MCF 10A (cell line): ENCODE results near the gene TFF3. TPM values are rescaled to one million over a fixed set of nuclear protein-coding genes. Genes with fewer than 3 reads are reported as not detected.

Experiments
- BruUV-seq: library from RNA; stranded (reverse); fragments of 400-500 nt; replicated peaks from 2 replicates; lab custom pipeline; 2021; lab: Mats Ljungman, UMichigan
- CTCF ChIA-PET: fragments of 300-600 bp; sonication (Branson Sonifier 250); formaldehyde crosslinking; extraction: SDS; loops from one replicate; lab custom pipeline; 2021; ENCODE audit warnings: antibody characterized with exemption, inconsistent platforms; lab: Yijun Ruan, JAX
- POLR2A ChIA-PET: fragments of 300-600, 350-650 bp; sonication (Branson Sonifier 250); formaldehyde crosslinking; extraction: SDS; loops from one replicate; lab custom pipeline; 2020; ENCODE audit warnings: antibody characterized with exemption, inconsistent platforms; lab: Yijun Ruan, JAX
- DNase-seq: peaks from one replicate; pipeline ENCODE4 v3.0.0-alpha.2; 2018; ENCODE audit not compliant: unreplicated experiment
- H3K27ac Mint-ChIP-seq: one replicate; pipeline ENCODE4 v1.8.0; 2022; ENCODE audit warnings: mild to moderate bottlenecking, low read depth, mixed read lengths; ENCODE audit not compliant: unreplicated experiment
- H3K27me3 Mint-ChIP-seq: one replicate; pipeline ENCODE4 v1.8.0; 2022; ENCODE audit warnings: mixed read lengths; ENCODE audit not compliant: insufficient read depth, unreplicated experiment
- H3K36me3 Mint-ChIP-seq: one replicate; pipeline ENCODE4 v1.8.0; 2022; ENCODE audit warnings: mild to moderate bottlenecking, moderate library complexity, mixed read lengths; ENCODE audit not compliant: insufficient read depth, unreplicated experiment
- H3K4me1 Mint-ChIP-seq: one replicate; pipeline ENCODE4 v1.8.0; 2022; ENCODE audit warnings: mixed read lengths; ENCODE audit not compliant: insufficient read depth, unreplicated experiment
- H3K4me3 Mint-ChIP-seq: one replicate; pipeline ENCODE4 v1.8.0; 2022; ENCODE audit warnings: mild to moderate bottlenecking, moderate library complexity, mixed read lengths; ENCODE audit not compliant: unreplicated experiment
- H3K9me3 Mint-ChIP-seq: one replicate; pipeline ENCODE4 v1.8.0; 2022; ENCODE audit warnings: mixed read lengths; ENCODE audit not compliant: unreplicated experiment
- intact Hi-C: fragments of 100-400 bp; cut with micrococcal nuclease; formaldehyde crosslinking; loops from 2 replicates; pipeline ENCODE4 v1.14.1; 2022
- total RNA-seq: library from RNA; stranded (reverse); gene quantifications from 2 replicates; pipeline ENCODE4 v1.2.3, GENCODE V29; 2022
- TF ChIP-seq, protein P1 (sequence below): fragments of 200-600 bp; IDR thresholded peaks from one replicate; pipeline ENCODE4 v1.8.0; 2022; ENCODE audit warnings: antibody characterized with exemption, mild to moderate bottlenecking; ENCODE audit not compliant: unreplicated experiment

The TFF3 gene
- total RNA-seq, 1 experiment from 2014 or later = not detected

DNA sequence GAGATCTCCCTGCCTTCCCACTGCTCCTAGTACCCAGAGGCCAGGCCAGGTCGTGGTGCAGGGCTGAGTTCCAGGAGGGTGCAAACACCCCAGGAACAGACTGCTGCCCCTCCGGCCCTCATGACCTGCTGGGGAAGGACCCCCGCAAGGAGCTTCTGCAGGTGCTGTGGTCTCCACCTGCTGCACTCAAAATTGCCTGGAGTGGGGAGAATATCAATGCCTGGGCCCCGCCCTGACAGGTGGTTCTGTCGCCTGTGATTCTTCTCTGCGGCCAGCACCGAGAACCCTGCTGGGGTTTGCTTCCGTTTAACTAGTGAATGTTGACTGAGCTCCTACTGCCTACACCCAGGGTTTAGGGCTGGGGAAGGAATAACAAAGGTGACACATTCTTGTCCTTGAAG lies 2.1 kb upstream of the TFF3 start:
- Mint-ChIP-seq H3K36me3 (no peaks in the 10 kb centered on the region), H3K27me3 (peaks cover 22% of the 10 kb centered on the region), H3K27ac (no peak overlapping the region), H3K4me1 (no peaks in the 10 kb centered on the region), H3K9me3 (no peaks in the 10 kb centered on the region), H3K4me3 (no peak overlapping the region)
- intact Hi-C loops = no loop called here
- ChIA-PET POLR2A (interaction anchor here (0.7 kb wide), 2 partner anchors 14 to 68 kb away, joined by 3 read pairs; no protein-coding TSS in a partner anchor), CTCF (interaction anchor here (0.7 to 1.0 kb wide), 3 partner anchors 9 to 172 kb away, joined by 3 to 4 read pairs (median 3); no protein-coding TSS in a partner anchor)
- BruUV-seq = no TSS peak
- TF ChIP-seq, protein P1, sequence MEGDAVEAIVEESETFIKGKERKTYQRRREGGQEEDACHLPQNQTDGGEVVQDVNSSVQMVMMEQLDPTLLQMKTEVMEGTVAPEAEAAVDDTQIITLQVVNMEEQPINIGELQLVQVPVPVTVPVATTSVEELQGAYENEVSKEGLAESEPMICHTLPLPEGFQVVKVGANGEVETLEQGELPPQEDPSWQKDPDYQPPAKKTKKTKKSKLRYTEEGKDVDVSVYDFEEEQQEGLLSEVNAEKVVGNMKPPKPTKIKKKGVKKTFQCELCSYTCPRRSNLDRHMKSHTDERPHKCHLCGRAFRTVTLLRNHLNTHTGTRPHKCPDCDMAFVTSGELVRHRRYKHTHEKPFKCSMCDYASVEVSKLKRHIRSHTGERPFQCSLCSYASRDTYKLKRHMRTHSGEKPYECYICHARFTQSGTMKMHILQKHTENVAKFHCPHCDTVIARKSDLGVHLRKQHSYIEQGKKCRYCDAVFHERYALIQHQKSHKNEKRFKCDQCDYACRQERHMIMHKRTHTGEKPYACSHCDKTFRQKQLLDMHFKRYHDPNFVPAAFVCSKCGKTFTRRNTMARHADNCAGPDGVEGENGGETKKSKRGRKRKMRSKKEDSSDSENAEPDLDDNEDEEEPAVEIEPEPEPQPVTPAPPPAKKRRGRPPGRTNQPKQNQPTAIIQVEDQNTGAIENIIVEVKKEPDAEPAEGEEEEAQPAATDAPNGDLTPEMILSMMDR = no peak
- DNase-seq = no peak

DNA sequence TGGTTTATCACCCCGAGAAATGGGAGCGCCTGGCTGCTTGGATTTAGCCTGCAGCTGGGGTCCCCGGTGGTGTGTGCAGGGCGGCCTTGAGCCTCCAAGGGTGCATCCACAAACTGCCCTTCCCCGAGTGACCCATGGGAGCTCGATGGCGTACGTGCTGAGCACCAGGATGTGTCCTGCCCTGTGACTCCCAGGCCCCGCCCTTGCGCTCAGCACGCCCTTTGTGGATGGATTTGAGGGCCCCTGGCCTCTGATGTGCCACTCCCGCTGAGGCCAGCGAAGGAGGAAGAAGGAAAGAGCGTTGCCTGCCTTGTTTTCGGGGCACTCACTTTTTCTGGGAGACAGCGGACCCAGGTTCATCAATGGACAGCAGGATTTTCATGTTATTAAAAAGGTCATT lies 1.7 kb upstream of the TFF3 start:
- Mint-ChIP-seq H3K9me3 (no peaks in the 10 kb centered on the region), H3K4me3 (no peak overlapping the region), H3K27ac (no peak overlapping the region), H3K4me1 (no peaks in the 10 kb centered on the region), H3K36me3 (no peaks in the 10 kb centered on the region), H3K27me3 (peaks cover 17% of the 10 kb centered on the region)
- BruUV-seq = no TSS peak
- intact Hi-C loops = no loop called here
- TF ChIP-seq, protein P1 = no peak
- POLR2A ChIA-PET = interaction anchor here (0.7 kb wide), 2 partner anchors 14 to 69 kb away, joined by 3 read pairs; no protein-coding TSS in a partner anchor
- no peak for DNase-seq
- CTCF ChIA-PET = interaction anchor here (1.0 kb wide), 2 partner anchors 24 to 172 kb away, joined by 3 to 4 read pairs; no protein-coding TSS in a partner anchor

DNA sequence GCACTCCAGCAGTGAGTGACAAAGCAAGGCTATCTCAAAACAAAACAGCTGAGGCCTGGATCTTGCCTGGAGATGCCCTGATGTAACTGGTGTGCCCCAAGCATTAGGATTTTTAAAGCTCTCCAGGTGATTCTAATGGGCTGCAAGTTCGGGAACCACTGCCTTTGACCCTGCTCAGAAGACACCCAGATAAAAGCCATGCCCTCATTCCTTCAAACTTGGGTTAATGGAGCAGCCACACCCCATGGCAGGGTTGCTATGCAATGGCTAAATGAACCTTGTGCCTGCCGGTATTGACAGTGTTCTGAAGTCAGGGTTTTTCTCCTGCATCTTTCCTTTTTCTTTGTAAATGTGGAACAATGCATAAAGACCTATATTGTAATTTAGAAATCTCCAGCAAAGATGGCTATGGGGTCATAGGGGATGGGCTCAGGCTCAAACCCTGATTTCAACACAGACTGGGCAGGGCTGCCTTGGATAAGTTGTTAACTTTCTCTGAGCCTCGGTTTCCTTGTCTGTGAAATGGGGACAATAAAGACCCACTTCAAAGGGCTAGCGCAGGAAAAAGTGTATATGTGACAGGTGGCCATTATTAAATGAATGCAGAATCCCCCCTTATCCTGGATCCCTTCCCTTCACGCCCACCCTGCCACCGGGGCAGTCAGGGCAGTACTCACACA lies 453 bp downstream of the TFF3 start:
- ChIA-PET CTCF (interaction anchor here (0.6 kb wide), 1 partner anchor 341 kb away, joined by 3 read pairs; no protein-coding TSS in a partner anchor), POLR2A (no interaction called here)
- no peak for DNase-seq
- no peak overlapping the region for H3K27ac Mint-ChIP-seq
- H3K9me3 Mint-ChIP-seq = no peaks in the 10 kb centered on the region
- intact Hi-C loops = no loop called here
- TF ChIP-seq, protein P1 = no peak
- no peaks in the 10 kb centered on the region for H3K36me3 Mint-ChIP-seq
- H3K4me1 Mint-ChIP-seq = no peaks in the 10 kb centered on the region
- BruUV-seq = no TSS peak
- no peak overlapping the region for H3K4me3 Mint-ChIP-seq
- H3K27me3 Mint-ChIP-seq = no peaks in the 10 kb centered on the region

DNA sequence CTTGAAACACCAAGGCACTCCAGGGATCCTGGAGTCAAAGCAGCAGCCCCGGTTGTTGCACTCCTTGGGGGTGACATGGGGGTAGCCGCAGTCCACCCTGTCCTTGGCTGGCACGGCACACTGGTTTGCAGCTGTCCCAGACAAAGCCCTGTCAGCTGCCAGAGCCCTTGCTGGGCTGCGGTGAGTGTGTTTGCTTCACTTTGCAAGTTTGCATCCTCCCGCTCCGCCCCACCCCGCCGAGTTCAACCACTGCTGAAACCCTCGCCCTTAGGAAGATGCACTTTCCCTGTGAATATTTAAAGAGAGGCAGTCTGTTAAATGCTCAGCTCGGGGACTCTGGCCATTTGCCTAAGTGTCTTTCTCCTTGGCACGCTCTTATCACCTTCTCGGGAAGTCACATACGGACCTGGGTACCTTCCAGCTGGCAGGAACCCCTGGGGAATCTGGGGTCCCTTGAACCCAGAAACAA lies 1.7 kb downstream of the TFF3 start:
- no TSS peak for BruUV-seq
- Mint-ChIP-seq H3K4me1 (no peaks in the 10 kb centered on the region), H3K4me3 (no peak overlapping the region), H3K36me3 (no peaks in the 10 kb centered on the region), H3K9me3 (no peaks in the 10 kb centered on the region), H3K27ac (no peak overlapping the region), H3K27me3 (no peaks in the 10 kb centered on the region)
- TF ChIP-seq, protein P1 = no peak
- intact Hi-C loops = no loop called here
- DNase-seq = no peak
- ChIA-PET CTCF (no interaction called here), POLR2A (interaction anchor here (0.6 kb wide), 1 partner anchor 79 kb away, joined by 4 read pairs; no protein-coding TSS in a partner anchor)
